HG03354 (cell line): ENCODE results near the gene GYPC.
"Not testable (repeated sequence)": the region's sequence is repeated elsewhere in the genome, so short reads cannot be mapped to it uniquely, and the experiment has no call there.

Experiments used
- ATAC-seq: cut with Tn5 transposase; IDR thresholded peaks from one replicate; pipeline ENCODE4 v1.9.1; 2021; ENCODE audit warnings: mild to moderate bottlenecking; ENCODE audit not compliant: unreplicated experiment, poor library complexity, severe bottlenecking

GYPC gene

DNA sequence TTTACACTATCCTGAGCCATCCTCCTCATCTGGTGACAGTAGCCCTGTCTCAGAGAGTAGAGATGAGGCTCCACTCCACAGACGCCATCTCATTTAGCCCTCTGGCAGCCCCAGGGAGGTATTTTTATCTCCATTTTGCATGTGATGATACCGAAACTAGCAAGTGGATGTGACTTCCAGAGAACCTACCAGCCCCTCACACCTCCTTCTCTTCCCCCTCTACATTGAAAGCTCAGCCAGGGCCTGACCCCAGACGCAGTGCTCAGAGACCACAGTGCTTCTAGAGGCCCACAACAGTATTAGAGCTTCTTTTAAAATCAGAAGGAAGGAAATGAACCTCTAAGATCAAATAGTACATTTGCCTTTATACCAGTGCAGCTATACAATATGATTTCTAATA is 8.3 kb downstream of the GYPC start:
- peak; percentile 76 for ATAC-seq

DNA sequence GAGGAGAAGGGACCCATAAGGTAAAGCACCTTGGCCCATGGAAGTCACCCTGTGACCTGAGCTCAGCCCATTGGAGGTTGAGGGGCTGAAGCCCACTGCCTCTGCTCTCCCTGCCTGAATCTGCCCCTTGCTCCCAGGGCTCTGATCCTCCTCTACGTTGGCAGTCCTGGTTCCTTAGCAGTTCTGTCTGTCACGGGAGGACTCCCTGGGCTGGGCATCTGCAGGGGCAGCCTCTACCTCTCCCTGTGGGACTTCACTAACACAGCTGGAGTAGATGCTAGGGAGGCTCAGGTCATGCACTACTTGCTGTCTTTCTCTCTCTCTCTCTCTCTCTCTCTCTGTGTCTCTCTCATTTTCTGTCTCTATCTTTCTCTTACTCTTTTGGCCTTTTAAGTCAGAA is 8.7 kb downstream of the GYPC start:
- peak; percentile 45 for ATAC-seq

DNA sequence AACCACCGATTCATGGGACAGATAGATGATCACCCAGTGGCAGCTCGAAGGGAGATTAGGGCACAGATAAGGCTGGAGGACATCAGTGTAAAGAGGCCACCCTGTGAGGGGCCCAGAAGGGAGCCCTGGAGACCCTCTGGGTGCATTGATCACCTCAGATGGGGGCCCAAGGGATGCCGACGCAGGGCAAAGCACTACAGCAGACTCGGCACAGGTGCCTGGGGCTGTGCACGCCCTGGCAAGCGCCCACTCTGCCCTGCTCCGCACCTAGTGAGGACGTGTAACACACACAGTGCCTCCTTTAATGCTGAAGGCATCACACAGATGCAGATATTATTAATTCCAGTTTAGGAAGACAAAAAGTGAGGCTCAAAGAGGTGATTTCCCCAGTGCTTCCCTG is 9.5 kb downstream of the GYPC start:
- no peak for ATAC-seq

DNA sequence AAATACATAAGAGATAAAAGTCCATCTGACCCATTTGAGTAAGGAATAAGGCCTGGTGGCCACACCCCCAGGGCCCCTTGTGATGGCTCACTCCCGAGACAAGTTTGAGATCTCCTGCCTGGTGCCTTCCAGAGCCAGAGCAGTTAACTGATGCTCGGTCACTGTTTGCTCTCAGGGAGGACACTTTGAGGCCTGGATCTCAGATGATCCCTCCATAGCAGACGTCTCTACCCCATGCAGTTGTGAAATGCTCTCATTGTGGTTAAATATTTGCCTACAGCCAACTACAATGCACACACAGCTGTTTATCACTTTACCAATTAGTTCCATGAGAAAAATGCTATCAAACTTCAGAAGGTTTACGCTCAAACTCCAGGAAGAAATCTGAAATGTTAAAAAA is 12.3 kb downstream of the GYPC start:
- ATAC-seq: no peak

DNA sequence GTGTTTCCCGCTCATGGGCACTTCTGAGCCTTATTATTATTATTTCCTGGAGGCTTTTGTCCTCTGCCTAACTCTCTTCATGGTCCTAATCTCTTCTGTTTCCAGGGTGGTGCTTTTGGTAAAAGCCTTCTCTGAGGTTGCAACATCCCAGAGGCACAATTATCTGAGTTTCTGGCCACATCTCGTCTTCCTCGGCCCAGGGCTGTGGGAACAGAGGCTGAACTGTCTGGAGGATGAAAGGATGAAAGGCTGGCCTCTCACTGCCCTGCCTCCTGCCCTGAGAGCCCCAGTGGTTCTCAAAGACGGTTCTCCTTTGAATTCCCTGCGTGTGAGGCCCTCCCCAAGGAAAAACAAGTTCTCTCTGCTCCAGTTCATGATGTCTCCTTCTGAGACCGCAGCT is 13.8 kb downstream of the GYPC start:
- ATAC-seq: no peak

DNA sequence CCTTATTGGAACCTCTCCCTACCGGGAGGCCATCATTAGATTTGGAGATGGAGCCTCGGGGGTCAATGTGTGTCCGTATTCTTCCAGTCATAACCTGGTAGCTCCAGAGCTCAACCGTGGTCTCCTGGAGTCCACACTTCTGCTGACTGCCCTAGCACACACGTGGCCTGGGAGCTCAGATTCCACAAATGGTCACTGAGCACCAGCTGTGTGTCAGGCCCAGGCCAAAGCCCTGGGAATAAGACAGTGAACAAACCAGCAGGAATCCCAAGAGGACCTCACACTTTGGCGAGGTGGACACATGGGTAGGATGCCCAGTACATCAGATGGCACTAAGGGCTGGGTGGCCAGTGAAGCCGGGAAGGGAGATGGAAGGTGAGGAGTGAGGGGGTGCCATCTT is 15.5 kb downstream of the GYPC start:
- no peak for ATAC-seq

DNA sequence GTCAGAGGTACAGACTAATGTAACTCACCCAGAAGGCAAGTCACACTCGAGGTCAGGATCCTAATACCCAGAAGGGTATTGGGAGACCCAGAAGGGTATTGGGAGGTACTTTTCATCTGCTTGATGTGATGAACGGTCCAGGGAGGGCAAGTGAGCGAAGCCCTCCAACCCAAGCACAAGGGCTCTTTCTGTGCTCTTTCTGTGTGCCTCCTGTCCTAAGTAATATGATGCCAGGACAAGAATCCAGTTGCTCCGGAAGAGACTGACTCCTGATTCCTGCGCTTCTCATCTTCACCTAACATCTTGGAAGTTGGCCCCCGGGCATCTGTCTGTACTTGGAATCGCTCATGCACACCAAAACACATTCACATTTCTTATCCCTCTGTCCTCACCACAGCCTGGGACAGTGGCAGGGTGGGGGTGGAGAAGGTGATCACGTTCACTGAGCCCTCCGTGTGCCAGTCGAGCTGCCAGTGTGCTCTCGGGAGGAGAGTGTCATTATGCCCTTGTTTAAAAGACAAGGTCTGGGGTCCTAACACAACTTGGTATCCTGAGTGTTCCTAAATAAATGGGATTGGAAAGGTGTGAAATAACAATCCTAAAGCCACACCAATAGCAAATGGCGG is 17.1 kb downstream of the GYPC start:
- no peak for ATAC-seq

DNA sequence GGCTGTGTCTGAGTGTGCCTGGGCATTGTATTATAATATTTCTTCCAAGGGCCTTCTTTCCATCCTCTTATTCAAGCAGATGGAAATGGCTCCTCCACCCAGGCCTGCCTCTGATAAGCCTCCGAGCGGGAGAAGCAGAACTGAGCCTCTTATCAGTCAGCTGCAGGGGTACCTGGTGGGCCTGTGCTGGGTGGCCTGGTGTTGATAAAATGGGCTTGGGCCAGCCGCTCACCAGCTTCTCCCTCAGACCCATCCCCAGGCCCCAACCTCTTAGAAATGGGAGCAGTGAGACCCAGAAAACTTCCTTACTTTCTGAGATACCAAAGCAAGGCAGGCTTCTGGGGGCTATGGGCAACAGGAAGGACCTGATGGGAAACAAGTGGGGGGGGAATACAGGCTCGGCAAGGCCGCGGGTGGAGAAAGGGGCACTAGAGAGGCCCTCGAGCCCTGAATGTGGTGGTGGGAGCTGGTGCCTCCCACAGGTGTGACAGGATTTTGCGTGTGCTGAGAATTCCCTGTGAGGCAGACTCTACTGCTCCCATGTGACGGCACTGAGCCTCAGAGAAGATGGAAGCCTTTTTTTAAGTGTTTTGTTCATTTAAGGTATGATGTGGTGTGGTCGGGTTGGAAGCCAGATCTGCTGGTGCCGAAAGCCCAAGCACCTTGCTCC is 18.3 kb downstream of the GYPC start:
- no peak for ATAC-seq

DNA sequence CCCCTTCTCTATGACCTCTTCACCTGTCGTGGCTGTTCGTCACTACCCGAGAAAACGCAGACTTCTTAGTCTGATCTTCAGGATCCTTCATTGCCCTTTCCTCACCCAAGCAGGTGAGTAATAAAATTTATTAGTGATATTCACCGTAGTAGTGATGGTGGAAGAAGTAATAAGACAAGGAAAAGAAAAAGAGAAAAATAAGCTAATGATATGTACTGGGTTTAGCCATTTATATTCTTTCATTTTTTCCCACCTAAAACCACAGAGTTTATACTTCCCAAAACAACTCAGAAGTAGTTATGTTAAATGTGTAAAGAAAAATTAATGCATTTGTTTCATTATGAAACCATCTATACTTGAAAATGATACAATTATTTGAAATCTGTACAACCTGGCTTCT is 19.7 kb downstream of the GYPC start:
- ATAC-seq: no peak

DNA sequence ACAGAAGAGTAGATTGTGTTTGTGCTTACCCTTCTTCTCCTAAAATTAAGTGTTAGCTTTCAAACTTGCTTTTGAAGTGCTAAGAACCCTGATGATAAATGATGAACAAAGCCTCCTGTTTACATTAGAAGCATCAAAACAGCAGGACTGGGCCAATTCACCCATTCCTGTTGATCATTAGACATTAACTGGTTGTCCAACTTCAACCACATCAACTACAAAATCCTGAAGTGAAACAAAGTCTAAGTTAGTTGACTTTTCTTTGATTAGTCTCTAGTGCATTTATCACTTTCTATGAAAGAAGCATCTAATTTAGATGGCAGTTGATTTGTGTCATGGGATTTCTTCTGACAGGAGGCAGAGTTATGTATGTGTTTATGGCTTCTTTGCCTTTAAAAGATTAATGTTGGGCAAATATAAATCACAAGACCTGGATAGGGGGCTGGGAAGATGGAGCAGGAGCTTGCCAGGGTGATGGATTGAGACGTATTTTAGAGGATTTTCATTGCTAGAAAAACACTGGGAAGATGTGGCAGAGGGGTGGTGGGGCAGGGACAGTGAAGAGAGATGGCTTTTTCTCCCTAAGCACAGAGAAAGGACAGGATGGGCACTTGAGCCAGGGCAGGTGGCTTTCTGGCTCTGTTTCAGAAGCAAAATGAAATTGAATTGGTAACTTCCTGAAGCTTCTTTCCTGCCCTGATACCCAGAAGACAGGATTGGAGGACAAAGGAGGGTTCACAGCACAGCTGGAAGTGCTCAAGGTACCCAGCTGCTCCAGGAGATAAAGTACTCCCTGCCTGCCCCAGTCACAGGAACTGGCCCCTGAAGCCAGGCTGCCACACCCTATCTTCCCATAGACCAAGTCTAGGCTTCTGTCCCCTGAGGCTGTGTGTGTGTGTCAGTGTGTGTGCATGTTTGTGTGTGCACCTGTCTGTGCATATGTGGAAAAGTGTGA is 20.5 kb downstream of the GYPC start:
- ATAC-seq: peak; percentile 59

DNA sequence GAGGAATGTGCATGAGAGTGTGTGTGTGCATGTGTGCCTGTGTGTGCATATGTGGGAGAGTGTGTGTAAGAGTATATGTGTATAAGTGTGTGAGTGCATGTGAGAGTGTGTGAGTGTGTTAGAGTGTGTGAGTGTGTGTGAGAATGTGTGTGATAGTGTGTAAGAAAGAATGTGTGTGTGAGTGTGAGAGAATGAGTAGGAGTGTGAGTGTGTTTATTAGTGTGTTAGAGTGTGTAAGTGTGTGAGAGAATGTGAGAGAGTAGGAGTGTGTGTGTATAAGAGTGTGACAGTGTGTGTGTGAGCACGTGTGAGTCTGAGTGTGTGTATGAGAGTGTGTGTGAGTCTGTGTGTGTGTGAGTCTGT is 21.2 kb downstream of the GYPC start:
- no peak for ATAC-seq

DNA sequence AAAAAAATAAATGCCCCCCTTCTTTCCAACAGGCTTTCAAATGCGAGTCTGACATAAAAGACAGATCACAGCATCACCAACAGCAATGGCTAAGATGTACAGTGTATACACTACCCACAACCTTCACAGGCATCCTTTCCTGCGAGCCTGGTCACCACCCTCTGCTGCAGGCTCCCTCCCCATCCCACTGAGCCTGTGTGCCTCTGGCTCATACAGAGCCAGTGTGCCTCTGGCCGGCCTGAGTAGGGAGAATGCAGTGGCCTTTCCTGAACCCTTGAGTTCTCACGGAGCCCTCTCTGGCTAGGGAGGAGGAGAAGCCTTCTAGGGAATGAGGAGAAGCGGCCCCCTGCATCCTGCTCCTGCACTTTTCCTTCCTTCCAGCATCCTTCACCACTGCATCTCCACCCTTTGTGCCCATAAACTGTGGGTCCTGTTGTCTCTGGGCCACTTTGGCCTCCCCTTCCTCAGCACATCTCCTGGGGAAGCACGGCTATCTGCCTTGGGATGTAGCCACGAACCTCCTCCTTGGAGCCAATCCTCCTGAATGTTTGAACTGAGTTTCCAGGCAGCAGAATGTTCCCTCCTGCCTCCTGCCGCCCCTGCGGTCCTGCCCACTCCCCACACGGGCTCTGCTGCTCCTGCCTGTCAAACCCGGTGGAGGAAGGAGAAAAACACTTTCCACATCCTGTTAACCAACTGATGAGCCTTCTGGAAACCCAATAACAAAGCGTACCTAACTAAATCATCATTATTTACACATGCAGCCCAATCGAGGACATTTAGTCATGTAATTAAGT is 22.5 kb downstream of the GYPC start:
- no peak for ATAC-seq

DNA sequence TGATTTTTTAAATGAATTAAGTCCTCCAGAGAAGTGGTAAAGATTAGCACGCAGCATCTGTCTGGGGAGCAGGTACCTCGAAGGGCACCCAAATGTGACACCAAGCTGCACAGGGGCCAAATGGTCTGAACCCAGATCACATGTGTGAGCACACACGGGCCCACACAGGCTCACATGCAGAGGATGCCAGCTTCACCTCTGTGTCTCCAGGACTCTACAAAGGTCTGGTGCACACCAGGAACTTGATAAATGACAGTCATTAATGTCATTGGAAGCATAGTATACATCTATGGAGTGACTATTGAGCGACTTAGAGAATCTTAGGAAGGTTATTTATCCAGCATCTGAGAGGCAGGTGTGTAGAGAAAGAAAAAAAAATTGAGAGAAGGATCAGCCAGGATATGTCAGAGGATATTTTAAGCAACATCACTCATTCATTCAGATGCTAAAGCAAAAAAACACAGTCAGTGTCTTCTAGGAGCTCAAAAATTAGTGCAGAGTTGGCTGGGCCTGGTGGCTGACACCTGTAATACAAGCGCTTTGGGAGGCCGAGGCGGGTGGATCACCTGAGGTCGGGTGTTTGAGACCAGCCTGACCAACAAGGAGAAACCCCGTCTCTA is 23.2 kb downstream of the GYPC start:
- no peak for ATAC-seq

DNA sequence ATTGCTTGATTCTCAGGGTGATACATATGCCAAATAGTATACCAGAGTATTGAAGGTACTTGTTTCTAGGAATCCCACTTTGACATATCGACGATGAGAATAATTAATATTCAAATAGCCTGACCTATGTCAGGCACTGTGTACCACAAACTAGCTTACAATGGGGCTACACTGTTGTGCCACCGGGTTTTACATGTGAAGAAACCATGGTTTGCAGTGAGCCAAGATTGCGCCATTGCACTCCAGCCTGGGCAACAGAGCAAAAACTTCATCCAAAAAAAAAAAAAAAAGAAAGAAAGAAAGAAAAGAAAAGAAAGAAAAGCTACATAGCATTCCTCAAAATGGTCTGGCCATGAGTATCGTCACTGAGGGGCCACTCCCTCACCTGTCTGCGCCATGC is 25.5 kb downstream of the GYPC start:
- ATAC-seq: no peak

DNA sequence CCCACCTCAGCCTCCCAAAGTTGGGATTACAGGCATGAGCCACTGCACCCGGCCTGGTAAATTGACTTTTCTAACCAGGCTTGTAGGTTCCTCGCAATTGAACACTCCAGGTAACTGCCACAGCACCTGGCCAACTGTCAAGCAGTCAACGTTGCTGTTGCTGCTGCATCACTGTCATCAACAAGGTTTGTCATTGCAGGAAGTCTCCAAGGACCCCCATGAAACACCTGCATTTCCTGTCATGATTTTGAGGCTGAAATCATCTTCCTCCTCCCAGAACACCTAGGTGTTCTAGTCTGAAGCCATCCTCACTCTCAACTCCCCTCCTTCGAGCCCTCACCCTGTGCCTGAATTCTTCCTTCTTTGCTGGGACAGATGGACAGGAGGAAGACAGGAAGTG is 29.7 kb downstream of the GYPC start:
- ATAC-seq: no peak

DNA sequence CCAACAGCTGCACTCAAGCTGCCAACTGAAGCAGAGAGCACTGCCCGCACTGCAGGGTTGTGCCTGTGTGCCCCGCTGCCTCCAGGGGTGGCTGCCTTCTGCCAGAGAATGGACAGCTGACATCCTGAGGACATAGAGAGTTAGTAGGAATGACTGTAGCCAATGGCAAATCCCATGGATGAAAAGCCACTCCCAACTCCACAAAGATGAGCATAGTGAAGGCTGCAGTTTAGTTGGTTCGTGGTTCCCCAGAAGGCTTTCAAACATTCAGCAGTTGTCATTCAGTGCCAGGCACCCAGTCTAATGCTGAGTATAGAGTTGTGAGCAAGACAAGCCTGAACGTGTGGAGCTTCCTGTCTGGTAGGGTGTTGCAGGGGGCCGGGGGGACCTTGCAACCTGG is 30.3 kb downstream of the GYPC start:
- no peak for ATAC-seq

DNA sequence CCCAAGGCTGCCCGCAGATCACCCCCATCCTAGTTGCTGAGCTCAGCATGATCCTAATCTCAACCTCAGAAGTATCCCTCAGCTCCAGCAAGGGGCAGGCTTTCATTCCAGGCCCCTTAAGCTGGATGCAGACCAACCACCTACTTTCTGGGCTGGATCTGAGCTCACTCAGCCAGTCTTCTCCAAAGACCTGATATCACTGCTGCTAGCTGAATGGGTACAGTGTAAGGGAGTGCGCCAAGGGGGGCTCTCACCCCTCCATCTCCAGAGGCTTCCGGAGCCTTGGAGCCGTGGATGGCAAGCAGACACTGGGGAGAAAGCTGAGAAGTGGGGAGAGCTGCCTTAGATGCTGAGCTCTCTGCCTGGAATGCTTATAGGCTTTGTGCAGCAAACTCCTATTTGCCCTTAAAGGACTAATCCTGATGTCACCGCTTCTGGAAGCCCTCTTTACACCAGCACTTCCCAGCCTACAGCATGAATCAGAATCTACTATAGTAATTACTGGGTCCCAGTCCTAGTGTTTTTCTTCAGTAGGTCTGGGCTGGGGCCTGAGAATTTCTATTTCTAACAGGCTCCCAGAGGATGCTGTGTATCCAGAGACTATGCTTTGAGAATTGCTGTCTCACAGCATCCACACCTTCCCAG is 31.0 kb downstream of the GYPC start:
- no peak for ATAC-seq

DNA sequence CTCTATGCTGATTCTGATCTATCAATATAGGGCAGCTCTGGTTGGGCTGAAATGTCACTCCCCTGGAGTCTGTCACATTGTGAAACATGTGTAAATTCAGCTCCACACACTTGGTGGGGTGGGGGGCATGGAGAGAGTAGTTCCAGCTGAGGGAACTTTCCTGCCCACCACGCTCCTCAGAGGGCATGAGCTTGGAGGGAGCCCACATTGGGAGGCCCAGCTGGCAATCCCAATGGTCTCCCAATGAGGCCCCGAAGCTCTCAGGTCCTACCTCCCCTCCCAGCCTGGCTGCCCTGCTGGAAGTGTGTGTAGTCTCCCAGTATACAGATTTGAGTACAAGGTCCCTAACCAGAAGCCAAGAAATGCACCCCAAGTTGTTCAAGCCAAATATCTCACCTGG is 31.5 kb downstream of the GYPC start:
- ATAC-seq: no peak

DNA sequence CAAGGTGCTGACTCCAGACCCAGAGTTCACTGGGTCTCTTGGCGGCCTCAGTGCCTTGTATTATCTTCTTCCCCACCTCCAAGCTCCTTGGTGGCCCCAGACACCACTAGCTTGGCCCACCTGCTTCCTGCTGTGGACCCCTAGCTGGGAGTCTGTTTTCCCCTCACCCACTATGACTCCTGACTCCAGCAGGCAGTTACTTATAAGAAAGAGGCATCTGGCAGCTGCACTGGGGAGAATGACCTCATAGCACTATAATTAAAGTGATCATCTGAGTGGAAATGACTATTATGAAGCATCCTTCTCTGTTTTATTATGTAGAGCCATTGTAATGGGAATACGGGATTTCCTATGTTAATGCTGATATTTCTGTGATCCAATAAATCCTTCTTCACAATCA is 32.6 kb downstream of the GYPC start:
- not testable (repeated sequence) for ATAC-seq
